T-helper 2 cell treated with Interferon-gamma antibody and Interleukin-4, amounts not matched to agents 5 μg/mL and 100 μg/mL, for 36 hours (primary cell): ENCODE data around the gene ST3GAL3.

Source experiments
- DNase-seq: peaks from one replicate; pipeline ENCODE4 v3.0.0; 2021; ENCODE audit warnings: low spot score
- H3K27ac Mint-ChIP-seq: one replicate; pipeline ENCODE4 v1.8.0; 2021; ENCODE audit warnings: mild to moderate bottlenecking, mixed read lengths
- H3K27me3 Mint-ChIP-seq: one replicate; pipeline ENCODE4 v1.8.0; 2021; ENCODE audit warnings: low read depth, mixed read lengths
- H3K36me3 Mint-ChIP-seq: one replicate; pipeline ENCODE4 v1.8.0; 2021; ENCODE audit warnings: low read depth, mixed read lengths
- H3K4me1 Mint-ChIP-seq: one replicate; pipeline ENCODE4 v1.8.0; 2021; ENCODE audit warnings: low read depth, mixed read lengths
- H3K4me3 Mint-ChIP-seq: one replicate; pipeline ENCODE4 v1.8.0; 2022; ENCODE audit warnings: mild to moderate bottlenecking, moderate library complexity, mixed read lengths
- H3K9me3 Mint-ChIP-seq: one replicate; pipeline ENCODE4 v1.8.0; 2021; ENCODE audit warnings: mixed read lengths

ST3GAL3 gene

GRCh38 chr1:43707190-43708001 lies at the start of gene ST3GAL3:
Gene ST3GAL3, plus strand, starts transcription at chr1:43707536. Its CDS starts 28,727 bp downstream, at chr1:43736263.
- H3K27me3 Mint-ChIP-seq: no peaks in the 10 kb centered on the region
- DNase-seq: peak; percentile 95
- peak within 1 kb of the TSS; percentile 94 for H3K4me3 Mint-ChIP-seq
- peaks cover 40% of the 10 kb centered on the region for H3K4me1 Mint-ChIP-seq
- peaks cover 35% of the 10 kb centered on the region for H3K36me3 Mint-ChIP-seq
- no peaks in the 10 kb centered on the region for H3K9me3 Mint-ChIP-seq
- H3K27ac Mint-ChIP-seq: peak within 1 kb of the TSS; percentile 89

- H3K27ac Mint-ChIP-seq: no peak overlapping the region
- H3K36me3 Mint-ChIP-seq: peaks cover 50% of the 10 kb centered on the region
- no peaks in the 10 kb centered on the region for H3K4me1 Mint-ChIP-seq
- no peaks in the 10 kb centered on the region for H3K27me3 Mint-ChIP-seq
- H3K9me3 Mint-ChIP-seq: no peaks in the 10 kb centered on the region
- DNase-seq: no peak
- no peak overlapping the region for H3K4me3 Mint-ChIP-seq
Measured at GRCh38 chr1:43659212-43660166, 47.8 kb upstream of the ST3GAL3 start.

- DNase-seq: no peak
- Mint-ChIP-seq H3K4me3 (no peak overlapping the region), H3K9me3 (no peaks in the 10 kb centered on the region), H3K27ac (no peak overlapping the region), H3K36me3 (peaks cover 50% of the 10 kb centered on the region), H3K27me3 (no peaks in the 10 kb centered on the region), H3K4me1 (no peaks in the 10 kb centered on the region)
Measured at GRCh38 chr1:43660355-43660754, 47.0 kb upstream of the ST3GAL3 start.

GRCh38 chr1:43664369-43664768 lies 43.0 kb upstream of the ST3GAL3 start:
- H3K27ac Mint-ChIP-seq: no peak overlapping the region
- H3K36me3 Mint-ChIP-seq: peaks cover 75% of the 10 kb centered on the region
- H3K4me1 Mint-ChIP-seq: no peaks in the 10 kb centered on the region
- H3K9me3 Mint-ChIP-seq: no peaks in the 10 kb centered on the region
- H3K4me3 Mint-ChIP-seq: no peak overlapping the region
- no peaks in the 10 kb centered on the region for H3K27me3 Mint-ChIP-seq
- no peak for DNase-seq

- Mint-ChIP-seq H3K9me3 (no peaks in the 10 kb centered on the region), H3K4me1 (no peaks in the 10 kb centered on the region), H3K36me3 (peaks cover 77% of the 10 kb centered on the region), H3K4me3 (no peak overlapping the region), H3K27ac (no peak overlapping the region), H3K27me3 (no peaks in the 10 kb centered on the region)
- DNase-seq: no peak
Measured at GRCh38 chr1:43666608-43667007, 40.7 kb upstream of the ST3GAL3 start.

GRCh38 chr1:43668956-43669355 lies 38.4 kb upstream of the ST3GAL3 start:
- DNase-seq: no peak
- Mint-ChIP-seq H3K36me3 (peaks cover 76% of the 10 kb centered on the region), H3K27ac (no peak overlapping the region), H3K4me3 (no peak overlapping the region), H3K27me3 (no peaks in the 10 kb centered on the region), H3K4me1 (no peaks in the 10 kb centered on the region), H3K9me3 (no peaks in the 10 kb centered on the region)

GRCh38 chr1:43669878-43670277 lies 37.5 kb upstream of the ST3GAL3 start:
- H3K9me3 Mint-ChIP-seq: no peaks in the 10 kb centered on the region
- H3K27ac Mint-ChIP-seq: no peak overlapping the region
- H3K36me3 Mint-ChIP-seq: peaks cover 70% of the 10 kb centered on the region
- no peak for DNase-seq
- H3K4me1 Mint-ChIP-seq: no peaks in the 10 kb centered on the region
- no peak overlapping the region for H3K4me3 Mint-ChIP-seq
- no peaks in the 10 kb centered on the region for H3K27me3 Mint-ChIP-seq

- DNase-seq: no peak
- no peak overlapping the region for H3K4me3 Mint-ChIP-seq
- no peaks in the 10 kb centered on the region for H3K27me3 Mint-ChIP-seq
- peaks cover 64% of the 10 kb centered on the region for H3K36me3 Mint-ChIP-seq
- no peaks in the 10 kb centered on the region for H3K4me1 Mint-ChIP-seq
- no peak overlapping the region for H3K27ac Mint-ChIP-seq
- H3K9me3 Mint-ChIP-seq: no peaks in the 10 kb centered on the region
Measured at GRCh38 chr1:43671193-43671592, 36.1 kb upstream of the ST3GAL3 start.

- no peak overlapping the region for H3K27ac Mint-ChIP-seq
- no peaks in the 10 kb centered on the region for H3K4me1 Mint-ChIP-seq
- H3K36me3 Mint-ChIP-seq: peaks cover 58% of the 10 kb centered on the region
- no peaks in the 10 kb centered on the region for H3K9me3 Mint-ChIP-seq
- no peak overlapping the region for H3K4me3 Mint-ChIP-seq
- DNase-seq: no peak
- no peaks in the 10 kb centered on the region for H3K27me3 Mint-ChIP-seq
Measured at GRCh38 chr1:43671626-43672330, 35.6 kb upstream of the ST3GAL3 start.

- no peak overlapping the region for H3K27ac Mint-ChIP-seq
- H3K36me3 Mint-ChIP-seq: peaks cover 51% of the 10 kb centered on the region
- no peaks in the 10 kb centered on the region for H3K9me3 Mint-ChIP-seq
- no peak overlapping the region for H3K4me3 Mint-ChIP-seq
- no peak for DNase-seq
- H3K4me1 Mint-ChIP-seq: no peaks in the 10 kb centered on the region
- H3K27me3 Mint-ChIP-seq: no peaks in the 10 kb centered on the region
Measured at GRCh38 chr1:43673261-43673660, 34.1 kb upstream of the ST3GAL3 start.

GRCh38 chr1:43678940-43679339 lies 28.4 kb upstream of the ST3GAL3 start:
- H3K4me1 Mint-ChIP-seq: no peaks in the 10 kb centered on the region
- H3K4me3 Mint-ChIP-seq: no peak overlapping the region
- DNase-seq: no peak
- H3K27me3 Mint-ChIP-seq: no peaks in the 10 kb centered on the region
- no peak overlapping the region for H3K27ac Mint-ChIP-seq
- H3K36me3 Mint-ChIP-seq: peaks cover 23% of the 10 kb centered on the region
- H3K9me3 Mint-ChIP-seq: no peaks in the 10 kb centered on the region

GRCh38 chr1:43683560-43683959 lies 23.8 kb upstream of the ST3GAL3 start:
- DNase-seq: no peak
- Mint-ChIP-seq H3K27ac (no peak overlapping the region), H3K9me3 (no peaks in the 10 kb centered on the region), H3K4me1 (no peaks in the 10 kb centered on the region), H3K4me3 (no peak overlapping the region), H3K27me3 (no peaks in the 10 kb centered on the region), H3K36me3 (peaks cover 40% of the 10 kb centered on the region)

- Mint-ChIP-seq H3K4me3 (no peak overlapping the region), H3K27me3 (no peaks in the 10 kb centered on the region), H3K4me1 (no peaks in the 10 kb centered on the region), H3K9me3 (no peaks in the 10 kb centered on the region), H3K36me3 (peaks cover 65% of the 10 kb centered on the region), H3K27ac (no peak overlapping the region)
- no peak for DNase-seq
Measured at GRCh38 chr1:43686801-43687200, 20.5 kb upstream of the ST3GAL3 start.
